GM20000 (cell line): ENCODE results near the gene ARID2.

Experiments used
- DNase-seq: peaks from one replicate; pipeline ENCODE4 v3.0.0; 2012; ENCODE audit warnings: low spot score
- TF ChIP-seq, protein P1 (sequence below): IDR thresholded peaks from 2 replicates; pipeline ENCODE4 v1.5.1; 2012; ENCODE audit warnings: mild to moderate bottlenecking, control low read depth; ENCODE audit errors: extremely low read depth, missing control alignments

The ARID2 gene, protein sequence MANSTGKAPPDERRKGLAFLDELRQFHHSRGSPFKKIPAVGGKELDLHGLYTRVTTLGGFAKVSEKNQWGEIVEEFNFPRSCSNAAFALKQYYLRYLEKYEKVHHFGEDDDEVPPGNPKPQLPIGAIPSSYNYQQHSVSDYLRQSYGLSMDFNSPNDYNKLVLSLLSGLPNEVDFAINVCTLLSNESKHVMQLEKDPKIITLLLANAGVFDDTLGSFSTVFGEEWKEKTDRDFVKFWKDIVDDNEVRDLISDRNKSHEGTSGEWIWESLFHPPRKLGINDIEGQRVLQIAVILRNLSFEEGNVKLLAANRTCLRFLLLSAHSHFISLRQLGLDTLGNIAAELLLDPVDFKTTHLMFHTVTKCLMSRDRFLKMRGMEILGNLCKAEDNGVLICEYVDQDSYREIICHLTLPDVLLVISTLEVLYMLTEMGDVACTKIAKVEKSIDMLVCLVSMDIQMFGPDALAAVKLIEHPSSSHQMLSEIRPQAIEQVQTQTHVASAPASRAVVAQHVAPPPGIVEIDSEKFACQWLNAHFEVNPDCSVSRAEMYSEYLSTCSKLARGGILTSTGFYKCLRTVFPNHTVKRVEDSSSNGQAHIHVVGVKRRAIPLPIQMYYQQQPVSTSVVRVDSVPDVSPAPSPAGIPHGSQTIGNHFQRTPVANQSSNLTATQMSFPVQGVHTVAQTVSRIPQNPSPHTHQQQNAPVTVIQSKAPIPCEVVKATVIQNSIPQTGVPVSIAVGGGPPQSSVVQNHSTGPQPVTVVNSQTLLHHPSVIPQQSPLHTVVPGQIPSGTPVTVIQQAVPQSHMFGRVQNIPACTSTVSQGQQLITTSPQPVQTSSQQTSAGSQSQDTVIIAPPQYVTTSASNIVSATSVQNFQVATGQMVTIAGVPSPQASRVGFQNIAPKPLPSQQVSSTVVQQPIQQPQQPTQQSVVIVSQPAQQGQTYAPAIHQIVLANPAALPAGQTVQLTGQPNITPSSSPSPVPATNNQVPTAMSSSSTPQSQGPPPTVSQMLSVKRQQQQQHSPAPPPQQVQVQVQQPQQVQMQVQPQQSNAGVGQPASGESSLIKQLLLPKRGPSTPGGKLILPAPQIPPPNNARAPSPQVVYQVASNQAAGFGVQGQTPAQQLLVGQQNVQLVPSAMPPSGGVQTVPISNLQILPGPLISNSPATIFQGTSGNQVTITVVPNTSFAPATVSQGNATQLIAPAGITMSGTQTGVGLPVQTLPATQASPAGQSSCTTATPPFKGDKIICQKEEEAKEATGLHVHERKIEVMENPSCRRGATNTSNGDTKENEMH (N-terminal part only)

DNA sequence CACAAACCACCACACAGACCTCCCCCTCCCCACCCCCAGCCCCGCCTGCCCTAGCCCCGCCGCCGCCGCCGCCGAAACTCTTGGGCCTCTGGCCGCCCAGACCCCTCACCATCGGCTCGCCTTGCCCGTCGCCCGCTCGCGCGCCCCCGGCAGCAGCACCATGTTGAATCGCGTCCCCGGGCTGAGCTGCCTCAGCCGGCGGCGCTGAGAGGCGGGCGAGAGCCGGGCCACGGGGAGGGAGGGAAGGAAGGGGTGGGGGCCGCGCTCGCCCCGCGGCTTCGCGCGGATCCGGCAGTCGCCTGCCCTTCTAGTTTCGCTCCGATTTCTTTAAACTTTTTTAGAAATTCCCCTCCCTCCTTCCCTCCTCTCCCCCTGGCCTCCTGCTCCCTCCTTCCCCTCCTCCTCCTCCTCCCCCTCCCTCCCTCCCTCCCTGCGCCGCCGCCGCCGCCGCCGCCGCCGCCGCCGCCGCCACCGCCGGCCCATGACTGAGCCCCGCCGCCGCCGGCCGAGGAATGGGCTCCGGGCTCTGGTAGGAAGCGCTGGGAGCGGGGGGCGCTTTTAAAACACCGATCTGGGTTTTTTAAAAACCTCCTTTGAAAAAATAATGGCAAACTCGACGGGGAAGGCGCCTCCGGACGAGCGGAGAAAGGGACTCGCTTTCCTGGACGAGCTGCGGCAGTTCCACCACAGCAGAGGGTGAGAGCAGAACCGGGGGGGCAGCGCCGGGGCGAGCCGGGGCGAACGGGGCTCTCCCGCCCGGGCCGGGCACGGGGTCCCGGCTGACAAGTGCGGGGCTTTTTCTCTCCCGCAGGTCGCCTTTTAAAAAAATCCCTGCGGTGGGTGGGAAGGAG, at the start of gene ARID2:
Gene ARID2 (plus strand): TSS at position 474 of the 851 bp plus-strand sequence. CDS start 131 bp downstream, at position 605.
- peak; percentile 77 for DNase-seq
- TF ChIP-seq, protein P1, sequence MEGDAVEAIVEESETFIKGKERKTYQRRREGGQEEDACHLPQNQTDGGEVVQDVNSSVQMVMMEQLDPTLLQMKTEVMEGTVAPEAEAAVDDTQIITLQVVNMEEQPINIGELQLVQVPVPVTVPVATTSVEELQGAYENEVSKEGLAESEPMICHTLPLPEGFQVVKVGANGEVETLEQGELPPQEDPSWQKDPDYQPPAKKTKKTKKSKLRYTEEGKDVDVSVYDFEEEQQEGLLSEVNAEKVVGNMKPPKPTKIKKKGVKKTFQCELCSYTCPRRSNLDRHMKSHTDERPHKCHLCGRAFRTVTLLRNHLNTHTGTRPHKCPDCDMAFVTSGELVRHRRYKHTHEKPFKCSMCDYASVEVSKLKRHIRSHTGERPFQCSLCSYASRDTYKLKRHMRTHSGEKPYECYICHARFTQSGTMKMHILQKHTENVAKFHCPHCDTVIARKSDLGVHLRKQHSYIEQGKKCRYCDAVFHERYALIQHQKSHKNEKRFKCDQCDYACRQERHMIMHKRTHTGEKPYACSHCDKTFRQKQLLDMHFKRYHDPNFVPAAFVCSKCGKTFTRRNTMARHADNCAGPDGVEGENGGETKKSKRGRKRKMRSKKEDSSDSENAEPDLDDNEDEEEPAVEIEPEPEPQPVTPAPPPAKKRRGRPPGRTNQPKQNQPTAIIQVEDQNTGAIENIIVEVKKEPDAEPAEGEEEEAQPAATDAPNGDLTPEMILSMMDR = no peak

DNA sequence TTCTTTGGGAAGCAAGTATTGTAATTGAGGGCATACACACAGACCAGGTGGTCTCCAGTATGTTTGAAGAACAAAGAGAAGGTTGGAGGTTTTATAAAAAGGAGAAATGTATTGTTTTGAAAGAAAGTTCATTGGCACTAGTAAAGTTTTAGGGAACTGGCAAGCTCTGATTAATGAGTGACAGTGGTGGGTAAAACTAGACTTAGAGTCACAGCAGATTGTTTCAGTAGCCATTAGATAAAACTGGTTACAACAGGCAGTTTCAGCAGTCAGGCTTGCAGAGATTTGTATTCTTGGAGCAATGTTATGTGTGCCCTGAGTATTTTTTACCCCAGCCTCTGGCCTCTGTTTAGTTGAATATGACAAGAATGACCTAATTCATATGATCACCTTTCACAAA, 49.1 kb upstream of the ARID2 start:
- TF ChIP-seq, protein P1 = no peak
- no peak for DNase-seq

DNA sequence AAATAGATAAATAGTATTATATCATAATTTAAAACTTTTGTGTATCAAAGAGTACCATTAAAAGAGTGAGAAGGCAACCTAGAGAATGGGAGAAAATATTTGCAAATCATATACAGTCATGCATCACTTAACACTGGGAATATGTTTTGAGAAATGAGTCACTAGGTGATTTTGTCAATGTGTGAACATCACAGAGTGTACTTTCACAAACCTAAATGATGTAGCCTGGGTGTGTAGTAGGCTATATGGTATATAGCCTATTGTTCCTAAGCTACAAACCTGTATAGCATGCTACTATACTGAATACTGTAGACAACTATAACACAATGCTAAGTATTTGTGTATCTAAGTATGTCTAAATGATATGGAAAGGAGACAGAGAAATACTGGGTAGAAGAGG, 48.0 kb upstream of the ARID2 start:
- DNase-seq = no peak
- TF ChIP-seq, protein P1 = no peak

DNA sequence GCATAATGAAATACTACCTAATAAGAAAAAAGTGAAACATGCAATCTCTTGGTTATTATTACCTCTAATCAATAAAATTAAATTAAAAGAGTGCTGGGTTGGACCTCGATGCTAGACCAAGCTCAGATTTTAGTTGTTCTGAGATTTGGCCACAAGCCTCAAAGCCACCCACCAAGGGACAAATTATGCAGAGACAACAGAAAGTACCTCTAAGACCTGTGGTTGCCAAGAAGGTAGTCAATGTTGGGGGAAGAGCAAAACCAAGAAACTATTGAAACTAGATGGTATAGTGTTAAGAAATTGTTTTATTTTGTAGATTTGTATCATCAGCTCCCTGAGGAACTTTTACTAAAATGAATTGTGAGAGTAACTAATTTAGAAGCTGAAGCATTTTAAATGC, 43.8 kb upstream of the ARID2 start:
- DNase-seq = no peak
- TF ChIP-seq, protein P1 = no peak

GRCh38 chr12:45687081-45688015, 42.2 kb upstream of the ARID2 start:
- TF ChIP-seq, protein P1 = no peak
- no peak for DNase-seq

DNA sequence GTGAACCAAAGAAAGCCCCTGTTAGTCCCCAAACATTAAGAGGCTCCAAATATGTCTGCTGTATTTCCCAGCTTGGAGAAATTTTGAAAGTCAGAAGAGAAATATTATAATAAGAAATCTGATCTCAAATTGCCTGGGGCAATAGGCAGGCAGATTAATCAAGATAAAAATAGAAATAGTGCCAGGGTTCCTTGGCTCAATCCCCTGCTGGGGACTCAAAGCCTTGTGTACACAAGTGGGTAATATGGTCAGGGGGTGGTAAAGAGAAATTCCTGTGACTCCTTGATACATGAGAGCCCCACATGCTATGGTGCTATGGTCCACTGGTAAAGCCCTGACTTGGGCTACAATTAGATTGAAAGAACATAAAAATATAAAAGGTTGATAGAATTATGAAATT, 41.3 kb upstream of the ARID2 start:
- TF ChIP-seq, protein P1 = no peak
- DNase-seq = no peak
